Common myeloid progenitor, CD34-positive (primary cell): ENCODE data around the gene DISP2.

ENCODE experiments used
- CTCF ChIA-PET: fragments of 350-600 bp; sonication (Branson Sonifier 250); formaldehyde crosslinking; loops from one replicate; lab custom pipeline; 2021; ENCODE audit warnings: antibody characterized with exemption; lab: Charles Lee
- POLR2A ChIA-PET: fragments of 350-600 bp; sonication (Branson Sonifier 250); formaldehyde crosslinking; loops from one replicate; lab custom pipeline; 2021; ENCODE audit warnings: antibody characterized with exemption; lab: Charles Lee
- DNase-seq, 3 donors: peaks; one replicate each; pipeline versions ENCODE4 v3.0.0 to v3.0.0-alpha.2; 2013
- H3K27ac ChIP-seq, 2 experiments: 1 replicate in 1 of 2; 2 replicates in 1 of 2; pipeline ENCODE4 v1.7.0; 2013; ENCODE audit warnings: inconsistent platforms in 2 of 2, low read length in 2 of 2, mild to moderate bottlenecking in 2 of 2, low read depth in 1 of 2, moderate library complexity in 1 of 2; ENCODE audit not compliant: severe bottlenecking in 2 of 2, insufficient read depth in 1 of 2, poor library complexity in 1 of 2
- H3K27me3 ChIP-seq, 5 experiments: replicated peaks in 2 of 5; 1 replicate in 3 of 5; 2 replicates in 2 of 5; pipeline versions ENCODE4 v1.6.1 to v1.7.0; 2013; ENCODE audit warnings: low read length in 4 of 5, mild to moderate bottlenecking in 2 of 5, moderate library complexity in 2 of 5, inconsistent platforms in 1 of 5; ENCODE audit not compliant: insufficient read depth in 5 of 5, control insufficient read depth in 4 of 5
- H3K36me3 ChIP-seq, 4 experiments: 1 replicate in 2 of 4; 2 replicates in 2 of 4; pipeline versions ENCODE4 v1.6.1 to v1.7.0; 2013; ENCODE audit warnings: low read length in 3 of 4, control low read depth in 1 of 4, mild to moderate bottlenecking in 1 of 4; ENCODE audit not compliant: control insufficient read depth in 4 of 4, insufficient read depth in 4 of 4
- H3K4me1 ChIP-seq, 4 experiments: 1 replicate in 3 of 4; 2 replicates in 1 of 4; pipeline versions ENCODE4 v1.6.1 to v1.7.1; 2013; ENCODE audit warnings: low read length in 3 of 4, mild to moderate bottlenecking in 3 of 4, control low read depth in 1 of 4, inconsistent platforms in 1 of 4, moderate library complexity in 1 of 4; ENCODE audit not compliant: control insufficient read depth in 4 of 4, insufficient read depth in 4 of 4; ENCODE audit errors: control extremely low read depth in 1 of 4
- H3K4me3 ChIP-seq, 7 experiments: 1 replicate in 4 of 7; 2 replicates in 3 of 7; pipeline versions ENCODE4 v1.5.1 to v1.7.0; 2013; ENCODE audit warnings: mild to moderate bottlenecking in 7 of 7, low read length in 6 of 7, moderate library complexity in 6 of 7, inconsistent platforms in 2 of 7, low read depth in 2 of 7, control low read depth in 1 of 7; ENCODE audit not compliant: insufficient read depth in 4 of 7, control insufficient read depth in 1 of 7; ENCODE audit errors: extremely low read depth in 1 of 7
- H3K9me3 ChIP-seq, 5 experiments: 1 replicate in 4 of 5; 2 replicates in 1 of 5; pipeline versions ENCODE4 v1.6.1 to v1.7.1; 2013; ENCODE audit warnings: low read length in 4 of 5, mild to moderate bottlenecking in 2 of 5, inconsistent platforms in 1 of 5, low read depth in 1 of 5, moderate library complexity in 1 of 5; ENCODE audit not compliant: control insufficient read depth in 4 of 5, insufficient read depth in 2 of 5; ENCODE audit errors: control extremely low read depth in 1 of 5
- WGBS: methylation state at CpG from one replicate; pipeline ENCODE4 v1.1.5; 2013; ENCODE audit not compliant: insufficient coverage; 5-methylcytosine and 5-hydroxymethylcytosine counted together

Gene DISP2

DNA sequence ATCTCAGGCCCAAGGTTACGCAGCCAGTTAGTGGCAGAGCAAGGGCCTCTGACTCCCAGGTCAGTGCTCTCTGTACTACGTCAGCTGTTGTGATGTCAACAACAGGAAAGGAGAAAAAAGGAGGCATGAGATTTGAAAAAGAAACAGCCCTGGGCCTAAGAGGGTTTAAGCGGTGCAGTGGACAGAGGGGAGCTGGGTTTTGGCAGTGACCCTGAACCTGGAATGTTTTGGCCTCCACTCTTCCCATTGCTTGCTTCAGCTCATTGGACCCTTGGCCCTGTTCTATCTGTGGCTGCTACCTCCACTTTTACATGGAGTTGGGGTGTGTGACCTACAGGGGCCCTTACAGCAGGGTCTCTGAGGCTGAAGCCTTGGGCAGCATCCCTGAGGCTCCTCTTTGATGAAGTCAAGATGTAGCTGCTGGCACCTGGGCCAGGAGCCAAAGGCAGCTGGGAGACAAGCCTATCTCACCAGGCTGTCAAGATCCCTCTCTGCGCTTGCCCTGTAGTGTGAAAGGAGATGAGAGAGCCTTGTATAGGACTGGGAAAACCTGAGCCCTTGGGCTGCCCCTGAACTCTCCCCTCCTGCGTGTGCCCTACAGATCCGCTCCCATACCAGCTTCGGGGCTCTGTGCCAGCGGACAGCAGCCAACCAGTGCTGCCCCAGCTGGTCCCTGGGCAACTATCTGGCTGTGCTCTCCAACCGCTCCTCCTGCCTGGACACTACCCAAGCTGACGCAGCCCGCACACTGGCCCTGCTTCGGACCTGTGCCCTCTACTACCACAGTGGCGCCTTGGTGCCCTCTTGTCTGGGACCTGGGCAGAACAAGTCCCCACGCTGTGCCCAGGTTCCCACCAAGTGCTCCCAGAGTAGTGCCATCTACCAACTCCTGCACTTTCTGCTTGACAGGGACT, 8.7 kb downstream of the DISP2 start:
- peak overlapping the region in 4 of 7 experiments; percentile 30 to 71 (median 68) for H3K4me3 ChIP-seq
- no peak overlapping the region for H3K27ac ChIP-seq
- no peaks in the 10 kb centered on the region for H3K9me3 ChIP-seq
- no peaks in the 10 kb centered on the region for H3K27me3 ChIP-seq
- peaks cover 4 to 20% (median 16%) of the 10 kb centered on the region in 4 experiments for H3K4me1 ChIP-seq
- ChIA-PET CTCF (interaction anchor here (0.8 to 7.7 kb wide), 16 partner anchors 9 to 76 kb away, joined by 3 to 112 read pairs (median 6); partner anchors contain the start of genes CCDC9B, DISP2, INAFM2 and KNSTRN), POLR2A (no interaction called here)
- no peak for DNase-seq
- peaks cover 0 to 2% (median 0%) of the 10 kb centered on the region in 4 experiments for H3K36me3 ChIP-seq
- 97% methylated on average over 14 of the region's 14 CpGs for WGBS

DNA sequence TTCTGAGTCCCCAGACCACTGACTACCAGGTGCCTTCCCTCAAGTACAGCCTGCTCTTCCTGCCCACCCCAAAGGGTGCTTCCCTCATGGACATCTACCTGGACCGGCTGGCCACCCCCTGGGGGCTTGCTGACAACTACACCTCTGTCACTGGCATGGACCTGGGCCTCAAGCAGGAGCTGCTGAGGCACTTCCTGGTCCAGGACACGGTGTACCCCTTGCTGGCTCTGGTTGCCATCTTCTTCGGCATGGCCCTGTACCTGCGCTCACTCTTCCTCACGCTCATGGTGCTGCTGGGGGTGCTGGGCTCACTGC, 9.3 kb downstream of the DISP2 start:
- no peak for DNase-seq

DNA sequence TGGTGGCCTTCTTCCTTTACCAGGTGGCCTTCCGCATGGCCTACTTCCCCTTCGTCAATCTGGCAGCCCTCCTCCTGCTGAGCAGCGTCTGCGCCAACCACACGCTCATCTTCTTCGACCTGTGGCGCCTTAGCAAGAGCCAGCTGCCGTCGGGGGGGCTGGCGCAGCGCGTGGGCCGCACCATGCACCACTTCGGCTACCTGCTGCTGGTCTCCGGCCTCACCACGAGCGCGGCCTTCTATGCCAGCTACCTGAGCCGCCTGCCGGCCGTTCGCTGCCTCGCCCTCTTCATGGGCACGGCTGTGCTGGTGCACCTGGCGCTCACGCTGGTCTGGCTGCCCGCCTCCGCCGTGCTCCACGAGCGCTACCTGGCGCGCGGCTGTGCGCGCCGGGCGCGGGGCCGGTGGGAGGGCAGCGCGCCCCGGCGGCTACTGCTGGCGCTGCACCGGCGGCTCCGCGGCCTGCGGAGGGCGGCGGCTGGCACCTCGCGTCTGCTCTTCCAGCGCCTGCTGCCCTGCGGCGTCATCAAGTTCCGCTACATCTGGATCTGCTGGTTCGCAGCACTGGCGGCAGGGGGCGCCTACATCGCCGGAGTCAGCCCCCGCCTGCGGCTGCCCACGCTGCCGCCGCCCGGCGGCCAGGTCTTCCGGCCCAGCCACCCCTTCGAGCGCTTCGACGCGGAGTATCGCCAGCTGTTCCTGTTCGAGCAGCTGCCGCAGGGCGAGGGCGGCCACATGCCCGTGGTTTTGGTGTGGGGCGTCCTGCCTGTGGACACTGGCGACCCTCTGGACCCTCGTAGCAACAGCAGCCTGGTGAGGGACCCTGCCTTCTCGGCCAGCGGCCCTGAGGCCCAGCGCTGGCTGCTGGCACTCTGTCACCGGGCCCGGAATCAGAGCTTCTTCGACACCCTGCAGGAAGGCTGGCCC, 9.9 kb downstream of the DISP2 start:
- POLR2A ChIA-PET, result interaction anchor here (0.5 to 0.8 kb wide), 2 partner anchors 15 to 1844 kb away, joined by 3 to 5 read pairs; partner anchors contain the start of gene KNSTRN
- no peak overlapping the region for H3K27ac ChIP-seq
- CTCF ChIA-PET, result interaction anchor here (0.7 to 7.7 kb wide), 27 partner anchors 8 to 101 kb away, joined by 3 to 112 read pairs (median 5); partner anchors contain the start of genes CCDC9B, DISP2, INAFM2 and KNSTRN
- H3K4me3 ChIP-seq, result peak overlapping the region; percentile 30 to 71 (median 46)
- WGBS, result 12% methylated on average over 67 of the region's 91 CpGs
- peak; percentile 93 to 98 (median 97) for DNase-seq
- no peaks in the 10 kb centered on the region for H3K36me3 ChIP-seq
- H3K4me1 ChIP-seq, result peaks cover 4 to 20% (median 18%) of the 10 kb centered on the region in 4 experiments
- no peaks in the 10 kb centered on the region for H3K9me3 ChIP-seq
- H3K27me3 ChIP-seq, result no peaks in the 10 kb centered on the region

More for the DNA sequence above, 9.3 kb downstream of the DISP2 start:
- Histone ChIP-seq H3K4me3 (peak overlapping the region; percentile 30 to 71 (median 46)), H3K4me1 (peaks cover 4 to 20% (median 16%) of the 10 kb centered on the region in 4 experiments), H3K27ac (no peak overlapping the region), H3K9me3 (no peaks in the 10 kb centered on the region), H3K36me3 (no peaks in the 10 kb centered on the region), H3K27me3 (no peaks in the 10 kb centered on the region)
- 80% methylated on average over 5 of the region's 5 CpGs for WGBS
- POLR2A ChIA-PET, result no interaction called here
- CTCF ChIA-PET, result interaction anchor here (1.0 to 7.7 kb wide), 18 partner anchors 8 to 77 kb away, joined by 3 to 112 read pairs (median 6); partner anchors contain the start of genes CCDC9B, DISP2, KNSTRN and PHGR1

DNA sequence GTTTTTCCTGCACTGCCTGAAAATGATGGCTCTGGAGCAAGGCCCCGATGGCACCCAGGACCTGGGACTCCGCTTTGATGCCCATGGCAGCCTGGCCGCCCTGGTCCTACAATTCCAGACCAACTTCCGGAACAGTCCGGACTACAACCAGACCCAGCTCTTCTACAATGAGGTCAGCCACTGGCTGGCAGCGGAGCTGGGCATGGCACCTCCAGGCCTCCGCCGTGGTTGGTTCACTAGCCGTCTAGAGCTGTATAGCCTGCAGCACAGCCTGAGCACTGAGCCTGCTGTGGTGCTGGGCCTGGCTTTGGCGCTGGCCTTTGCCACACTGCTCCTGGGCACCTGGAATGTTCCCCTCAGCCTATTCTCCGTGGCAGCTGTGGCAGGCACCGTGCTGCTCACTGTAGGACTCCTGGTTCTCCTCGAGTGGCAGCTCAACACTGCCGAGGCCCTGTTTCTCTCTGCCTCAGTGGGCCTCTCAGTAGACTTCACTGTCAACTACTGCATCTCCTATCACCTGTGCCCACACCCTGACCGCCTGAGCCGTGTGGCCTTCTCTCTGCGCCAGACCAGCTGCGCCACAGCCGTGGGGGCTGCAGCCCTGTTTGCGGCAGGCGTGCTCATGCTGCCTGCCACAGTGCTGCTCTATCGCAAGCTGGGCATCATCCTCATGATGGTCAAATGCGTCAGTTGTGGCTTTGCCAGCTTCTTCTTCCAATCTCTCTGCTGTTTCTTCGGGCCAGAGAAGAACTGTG, 10.9 kb downstream of the DISP2 start:
- 97% methylated on average over 24 of the region's 24 CpGs for WGBS
- Histone ChIP-seq H3K27me3 (no peaks in the 10 kb centered on the region), H3K4me1 (peaks cover 4 to 20% (median 19%) of the 10 kb centered on the region in 4 experiments), H3K27ac (no peak overlapping the region), H3K9me3 (no peaks in the 10 kb centered on the region), H3K4me3 (no peak overlapping the region), H3K36me3 (no peaks in the 10 kb centered on the region)
- POLR2A ChIA-PET, result interaction anchor here (0.8 kb wide), 1 partner anchor 14 kb away, joined by 3 read pairs; the partner anchor contains the start of gene KNSTRN
- CTCF ChIA-PET, result interaction anchor here (0.7 to 7.7 kb wide), 25 partner anchors 8 to 100 kb away, joined by 3 to 112 read pairs (median 6); partner anchors contain the start of genes CCDC9B, DISP2, INAFM2 and KNSTRN
- no peak for DNase-seq

DNA sequence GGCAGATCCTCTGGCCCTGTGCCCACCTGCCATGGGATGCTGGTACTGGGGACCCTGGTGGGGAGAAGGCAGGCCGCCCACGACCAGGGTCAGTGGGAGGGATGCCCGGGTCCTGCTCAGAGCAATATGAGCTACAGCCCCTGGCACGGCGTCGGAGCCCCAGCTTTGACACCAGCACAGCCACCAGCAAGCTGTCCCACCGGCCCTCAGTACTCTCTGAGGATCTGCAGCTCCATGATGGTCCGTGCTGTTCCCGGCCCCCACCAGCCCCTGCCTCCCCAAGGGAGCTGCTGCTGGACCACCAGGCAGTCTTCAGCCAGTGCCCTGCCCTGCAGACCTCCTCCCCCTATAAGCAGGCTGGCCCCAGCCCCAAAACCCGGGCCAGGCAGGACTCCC, 11.5 kb downstream of the DISP2 start:
- no peak for DNase-seq
- Histone ChIP-seq H3K4me1 (peaks cover 4 to 20% (median 19%) of the 10 kb centered on the region in 4 experiments), H3K27ac (no peak overlapping the region), H3K27me3 (no peaks in the 10 kb centered on the region), H3K4me3 (no peak overlapping the region), H3K36me3 (no peaks in the 10 kb centered on the region), H3K9me3 (no peaks in the 10 kb centered on the region)
- ChIA-PET CTCF (interaction anchor here (1.0 to 7.7 kb wide), 14 partner anchors 9 to 90 kb away, joined by 3 to 112 read pairs (median 9); partner anchors contain the start of genes CCDC9B, DISP2, INAFM2 and KNSTRN), POLR2A (no interaction called here)
- WGBS, result 98% methylated on average over 10 of the region's 10 CpGs

DNA sequence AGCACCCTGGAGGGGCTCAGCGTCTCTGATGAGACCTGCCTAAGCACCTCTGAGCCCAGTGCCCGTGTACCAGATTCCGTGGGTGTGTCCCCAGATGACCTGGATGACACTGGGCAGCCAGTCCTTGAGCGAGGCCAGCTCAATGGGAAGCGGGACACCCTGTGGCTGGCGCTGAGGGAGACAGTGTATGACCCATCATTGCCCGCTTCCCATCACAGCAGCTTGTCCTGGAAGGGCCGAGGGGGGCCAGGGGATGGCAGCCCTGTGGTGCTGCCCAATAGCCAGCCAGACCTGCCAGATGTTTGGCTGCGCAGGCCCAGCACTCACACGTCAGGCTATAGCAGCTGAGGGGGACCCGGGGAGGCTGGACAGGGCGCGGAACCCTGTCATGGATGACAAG, 12.0 kb downstream of the DISP2 start:
- Histone ChIP-seq H3K27ac (no peak overlapping the region), H3K4me3 (no peak overlapping the region), H3K27me3 (no peaks in the 10 kb centered on the region), H3K9me3 (no peaks in the 10 kb centered on the region), H3K4me1 (peaks cover 4 to 20% (median 19%) of the 10 kb centered on the region in 4 experiments), H3K36me3 (no peaks in the 10 kb centered on the region)
- DNase-seq, result no peak
- WGBS, result over 99% methylated on average over 13 of the region's 13 CpGs
- CTCF ChIA-PET, result interaction anchor here (1.0 to 7.7 kb wide), 8 partner anchors 13 to 53 kb away, joined by 3 to 112 read pairs (median 9); partner anchors contain the start of genes CCDC9B, INAFM2 and KNSTRN
- POLR2A ChIA-PET, result no interaction called here
